Tibial nerve (tissue), 4 donors: ENCODE data around the gene MYO1A.

Source experiments
- CTCF ChIP-seq, 5 experiments: fragments of 200-600 bp in 3 of 5; fragments of 450-650 bp in 2 of 5; sonication (generic) in 3 of 5; IDR thresholded peaks; one replicate each; pipeline ENCODE4 v1.5.1; 2016 to 2019; ENCODE audit warnings: antibody characterized with exemption in 5 of 5, mild to moderate bottlenecking in 3 of 5, moderate library complexity in 2 of 5
- EP300 ChIP-seq, 2 donors: sonication (generic); formaldehyde crosslinking; IDR thresholded peaks; one replicate each; pipeline ENCODE4 v1.6.1; 2017; ENCODE audit warnings: antibody characterized with exemption in 2 of 2, mild to moderate bottlenecking in 1 of 2
- POLR2A ChIP-seq, 2 donors: fragments of 450-650 bp; IDR thresholded peaks; one replicate each; pipeline ENCODE4 v1.6.1; 2017; ENCODE audit warnings: antibody characterized with exemption in 2 of 2, mild to moderate bottlenecking in 2 of 2, moderate library complexity in 2 of 2

- no peak for TF ChIP-seq CTCF (IDR thresholded peaks at IDR 0.05)
- no peak for TF ChIP-seq POLR2A (IDR thresholded peaks at IDR 0.05)
- no peak for TF ChIP-seq EP300 (IDR thresholded peaks at IDR 0.05)
These were observed 9.7 kb downstream of the MYO1A start for GRCh38 chr12:57040211-57040610.
